NCI-H748 treated with DMSO at 0.1 percent for 48 hours (cell line): ENCODE results near the gene UBE2C.

Experiments
- DNase-seq: peaks from one replicate; lab custom pipeline; 2025; lab: John Stamatoyannopoulos, UW

UBE2C gene

DNA sequence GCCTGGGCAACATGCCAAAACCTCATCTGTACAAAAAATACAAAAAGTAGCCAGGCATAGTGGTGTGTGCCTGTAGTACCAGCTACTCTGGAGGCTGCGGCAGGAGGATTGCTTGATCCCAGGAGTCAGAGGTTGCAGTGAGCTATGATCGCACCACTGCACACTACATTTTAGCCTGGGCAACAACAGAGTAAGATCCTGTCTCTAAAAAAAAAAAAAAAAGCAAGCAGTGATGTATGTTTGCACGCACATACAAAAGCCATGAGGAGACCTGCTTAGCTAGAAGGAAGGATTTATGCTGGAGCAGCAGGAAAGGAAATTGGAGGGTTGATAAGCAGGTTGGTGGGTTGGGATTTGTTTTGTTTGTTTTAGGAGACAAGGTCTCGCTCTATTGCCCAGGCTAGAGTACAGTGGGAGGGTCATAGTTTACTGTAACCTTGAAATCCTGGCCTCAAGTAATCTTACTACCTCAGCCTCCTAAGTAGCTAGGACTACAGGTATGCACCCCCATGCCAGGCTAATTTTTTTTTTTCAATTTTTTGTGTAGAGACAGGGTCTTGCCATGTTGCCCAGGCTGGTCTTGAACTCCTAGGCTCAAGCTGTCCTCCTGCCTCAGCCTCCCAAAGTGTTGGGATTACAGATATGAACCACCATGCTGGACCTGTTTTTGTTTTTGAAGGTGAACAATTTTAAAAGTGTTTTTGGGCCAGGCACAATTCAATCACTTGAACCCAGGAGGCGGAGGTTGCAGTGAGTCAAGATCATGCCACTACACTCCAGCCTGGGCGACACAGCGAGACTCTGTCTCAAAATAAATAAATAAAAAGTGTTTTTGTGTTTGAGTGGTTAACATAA, 49.0 kb downstream of the UBE2C start:
- no peak for DNase-seq

DNA sequence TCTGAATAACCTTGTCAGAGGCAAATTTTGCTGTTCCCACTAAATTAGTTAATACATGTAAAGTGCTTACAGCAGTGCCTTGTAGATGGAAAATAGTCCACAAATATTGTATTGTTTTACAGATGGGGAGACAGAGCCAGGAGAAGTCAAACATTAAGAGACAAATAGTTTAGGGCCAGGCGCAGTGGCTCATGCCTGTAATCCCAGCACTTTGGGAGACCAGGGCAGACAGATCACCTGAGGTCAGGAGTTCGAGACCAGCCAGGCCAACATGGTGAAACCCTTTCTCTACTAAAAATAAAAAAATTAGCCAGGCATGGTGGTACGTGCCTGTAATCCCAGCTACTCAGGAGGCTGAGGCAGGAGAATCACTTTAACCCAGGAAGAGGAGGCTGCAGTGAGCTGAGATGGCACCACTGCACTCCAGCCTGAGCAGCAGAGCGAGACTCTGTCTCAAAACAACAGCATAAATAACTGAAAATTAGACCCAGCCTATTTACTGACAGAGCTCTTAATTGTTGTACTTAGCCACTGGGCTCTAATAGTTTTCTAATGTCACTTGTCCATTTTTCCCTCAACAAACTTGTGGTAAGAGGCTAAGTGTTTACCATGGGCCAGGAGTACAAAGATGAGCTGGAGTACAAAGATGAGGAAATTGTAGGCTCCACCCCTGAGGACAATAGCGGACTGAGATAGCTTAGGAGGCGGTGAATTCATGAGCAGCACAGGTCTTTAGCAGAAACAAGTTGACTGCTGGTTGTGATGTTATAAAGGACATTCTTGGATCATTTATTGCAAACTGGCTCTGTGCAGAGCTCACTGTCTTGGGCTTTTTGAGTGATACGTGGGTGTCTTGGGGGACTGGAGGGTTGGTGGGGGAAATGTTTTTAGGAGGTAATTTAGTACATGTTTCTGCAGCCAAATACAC, 51.4 kb downstream of the UBE2C start:
- DNase-seq: peak; percentile 3

DNA sequence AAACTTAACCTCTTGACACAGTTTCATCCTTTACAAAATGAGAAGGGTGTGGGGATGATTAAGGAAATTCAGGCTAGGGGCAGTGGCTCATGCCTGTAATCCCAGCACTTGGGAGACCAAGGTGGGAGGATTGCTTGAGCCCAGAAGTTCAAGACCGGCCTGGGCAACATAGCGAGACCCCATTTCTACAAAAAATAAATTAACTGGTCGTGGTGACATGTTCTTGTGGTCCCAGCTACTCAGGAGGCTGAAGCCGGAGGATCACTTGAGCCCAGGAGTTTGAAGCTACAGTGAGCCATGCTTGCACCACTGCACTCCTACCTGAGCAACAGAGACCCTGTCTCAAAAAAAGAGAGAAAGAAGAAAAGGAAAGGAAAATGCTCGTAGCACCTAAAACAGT, 54.0 kb downstream of the UBE2C start:
- no peak for DNase-seq
